K562 treated with DMSO at 1 percent for 24 hours (cell line): ENCODE results near the gene SSTR5. TPM values are rescaled to one million over a fixed set of nuclear protein-coding genes. Genes with fewer than 3 reads are reported as not detected.

Source experiments
- total RNA-seq: library from RNA; unstranded; fragments of 300-600 nt; gene quantifications from 2 replicates; pipeline ENCODE4 v1.2.3, GENCODE V29; 2022; ENCODE audit warnings: low read depth; ENCODE audit not compliant: insufficient read depth

The SSTR5 gene
- total RNA-seq, result not detected in 2 replicates

DNA sequence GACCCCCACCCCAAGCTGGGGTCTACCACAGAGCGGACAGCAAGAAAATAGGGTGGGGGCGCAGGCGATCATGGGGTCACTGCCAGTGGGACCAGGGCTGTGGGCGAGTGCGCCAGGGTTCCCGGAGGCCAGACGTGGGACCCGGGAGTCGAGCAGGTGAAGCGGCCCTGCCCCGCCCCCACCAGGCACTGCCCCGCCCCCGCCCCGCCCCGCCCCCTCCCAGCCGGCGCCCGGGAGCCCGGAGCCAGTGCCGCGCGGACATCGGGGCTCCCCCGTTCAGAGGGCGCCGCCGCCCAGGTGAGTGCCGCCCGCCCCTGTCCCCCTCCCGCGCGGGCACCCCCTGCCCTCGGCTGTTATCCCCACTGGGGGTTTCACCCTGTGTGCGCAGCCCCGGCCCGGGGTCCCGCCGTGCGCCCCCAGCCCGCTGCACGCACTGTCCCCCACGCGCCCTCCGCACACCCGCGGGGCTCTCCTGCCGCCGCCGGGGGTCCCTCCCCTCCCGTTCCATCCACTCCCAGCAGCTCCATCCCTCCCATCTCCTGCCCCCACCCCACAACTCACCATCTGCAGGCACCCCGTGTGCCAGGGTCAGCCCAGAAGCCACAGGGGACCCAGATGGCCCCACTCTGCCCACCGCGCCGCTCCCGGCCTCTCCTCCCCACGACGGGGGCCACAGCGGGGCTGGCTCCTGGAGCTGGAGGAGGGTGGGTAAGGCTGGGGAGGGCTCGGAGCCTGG, at the start of gene SSTR5:
SSTR5 (plus strand) TSS at position 222 of the 736 bp plus-strand sequence. CDS start 6,122 bp downstream, outside the sequence.

GRCh38 chr16:1096169-1097082, 23.9 kb downstream of the SSTR5 start, which contains the start of gene C1QTNF8:
TSS of gene C1QTNF8 (minus strand) at chr16:1096244. CDS start at chr16:1094922, 1,322 bp downstream.

Other genes with a start within 250 kb of the SSTR5 start
- gene LMF1, start 101.8 kb upstream of the SSTR5 start, total RNA-seq, result 4.5 and 12.8 TPM in 2 replicates
- not detected in 2 replicates for gene SOX8, start 91.0 kb upstream of the SSTR5 start, total RNA-seq
- not detected in 2 replicates for gene C1QTNF8, start 23.5 kb downstream of the SSTR5 start, total RNA-seq
- gene CACNA1H, start 80.4 kb downstream of the SSTR5 start, total RNA-seq, result 0.28 and 0.34 TPM in 2 replicates
- gene TPSG1, start 152.5 kb downstream of the SSTR5 start, total RNA-seq, result not detected in 2 replicates
- not detected in 2 replicates for gene TPSB2, start 157.4 kb downstream of the SSTR5 start, total RNA-seq
- gene TPSAB1, start 168.0 kb downstream of the SSTR5 start, total RNA-seq, result not detected in 2 replicates
- gene TPSD1, start 183.3 kb downstream of the SSTR5 start, total RNA-seq, result not detected in 2 replicates
- gene UBE2I, start 236.9 kb downstream of the SSTR5 start, total RNA-seq, result 61.6 and 64.4 TPM in 2 replicates